COLO668 (cell line): ENCODE measurements around the gene XYLT1.
"Not testable (repeated sequence)": the region's sequence is repeated elsewhere in the genome, so short reads cannot be mapped to it uniquely, and the experiment has no call there.

Source experiments
- DNase-seq: peaks from one replicate; lab custom pipeline; 2025; ENCODE audit not compliant: unreplicated experiment; lab: John Stamatoyannopoulos, UW

Gene XYLT1

DNA sequence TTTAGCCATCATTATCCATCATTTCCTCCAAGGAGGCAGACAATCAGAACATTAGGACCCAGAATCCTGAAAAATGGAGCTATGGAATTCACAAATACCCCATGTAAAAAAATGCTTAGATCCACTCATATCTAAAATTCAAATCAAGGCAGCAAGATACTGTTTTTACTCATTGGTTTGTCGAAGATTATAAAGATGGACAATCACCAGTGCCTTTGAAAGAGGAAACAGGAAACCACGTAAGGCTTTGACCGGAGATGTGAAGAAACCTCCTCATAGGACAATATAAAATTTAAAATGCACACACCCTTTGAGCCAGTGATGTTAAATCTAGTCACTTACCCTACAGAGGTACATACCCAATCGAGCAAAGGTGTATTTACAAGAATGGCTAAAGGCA lies 130.0 kb downstream of the XYLT1 start:
- DNase-seq, result no peak

DNA sequence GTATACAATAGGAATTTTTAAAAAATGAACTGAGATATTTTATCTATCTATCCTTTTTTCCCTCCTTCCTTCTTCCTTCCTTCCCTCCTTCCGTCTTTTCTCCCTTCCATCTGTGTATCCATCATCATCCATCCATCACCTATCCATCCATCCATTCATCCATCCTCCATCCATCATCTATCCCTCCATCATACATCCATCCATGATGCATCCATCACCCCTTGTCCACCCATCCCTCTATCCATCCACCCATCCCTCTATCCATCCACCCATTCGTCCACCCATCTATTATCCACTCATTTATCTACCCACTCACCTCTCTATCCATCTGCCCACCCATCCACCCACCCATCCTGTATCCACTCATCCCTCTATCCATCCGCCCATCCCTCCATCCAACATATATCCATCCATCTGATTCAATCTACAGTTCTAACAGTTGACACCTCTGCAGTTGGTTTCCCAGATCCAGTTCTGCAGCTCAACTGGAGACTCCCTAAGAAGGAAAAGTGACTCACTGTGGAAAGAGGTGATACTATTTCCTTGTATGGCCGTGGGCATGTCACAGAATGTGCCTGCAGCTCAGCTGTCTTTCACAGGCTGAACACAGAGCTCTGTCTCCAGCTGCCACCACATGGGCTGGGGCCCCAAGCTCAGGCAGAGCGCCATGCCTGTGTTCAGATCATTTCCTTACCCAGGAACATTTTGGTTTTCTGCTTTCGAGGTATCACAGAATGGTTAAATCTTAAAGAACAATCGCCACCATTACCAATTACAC lies 130.8 kb downstream of the XYLT1 start:
- DNase-seq, result no peak

DNA sequence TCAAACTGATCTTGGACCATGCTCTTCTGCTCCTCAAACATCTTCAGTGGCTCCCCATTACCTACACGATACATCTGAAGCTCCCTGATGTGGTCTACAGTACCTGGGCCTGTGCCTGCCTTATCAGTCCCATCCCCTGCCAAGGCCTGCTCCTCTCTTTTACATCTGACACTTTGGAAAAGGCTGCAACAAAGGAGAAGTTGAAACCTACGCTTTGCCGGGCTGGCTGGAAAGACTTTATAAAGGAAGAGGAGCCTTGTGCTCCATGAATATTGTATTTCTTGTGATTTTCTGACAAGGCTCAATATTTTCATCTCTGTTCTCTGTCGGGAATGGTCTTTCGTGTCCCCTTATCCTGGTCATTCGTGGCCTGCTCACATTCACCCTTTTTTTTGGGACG lies 132.5 kb downstream of the XYLT1 start:
- DNase-seq, result no peak

GRCh38 chr16:17336530-17336900 lies 134.2 kb downstream of the XYLT1 start:
- DNase-seq, result no peak

GRCh38 chr16:17335826-17336529 lies 134.8 kb downstream of the XYLT1 start:
- DNase-seq, result no peak

DNA sequence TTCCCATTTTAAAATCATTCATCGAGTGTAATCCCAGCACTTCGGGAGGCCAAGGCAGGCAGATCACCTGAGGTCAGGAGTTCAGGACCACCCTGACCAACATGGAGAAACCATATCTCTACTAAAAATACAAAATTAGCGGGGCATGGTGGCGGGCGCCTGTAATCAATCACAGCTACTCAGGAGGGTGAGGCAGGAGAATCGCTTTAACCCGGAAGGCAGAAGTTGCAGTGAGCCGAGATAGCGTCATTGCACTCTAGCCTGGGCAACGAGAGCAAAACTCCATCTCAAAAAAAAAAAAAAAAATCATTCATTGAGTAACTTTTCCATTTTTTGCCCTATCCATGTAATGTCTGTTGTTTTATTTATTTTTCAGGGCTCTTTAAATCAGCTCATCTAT lies 135.4 kb downstream of the XYLT1 start:
- DNase-seq, result not testable (repeated sequence)

DNA sequence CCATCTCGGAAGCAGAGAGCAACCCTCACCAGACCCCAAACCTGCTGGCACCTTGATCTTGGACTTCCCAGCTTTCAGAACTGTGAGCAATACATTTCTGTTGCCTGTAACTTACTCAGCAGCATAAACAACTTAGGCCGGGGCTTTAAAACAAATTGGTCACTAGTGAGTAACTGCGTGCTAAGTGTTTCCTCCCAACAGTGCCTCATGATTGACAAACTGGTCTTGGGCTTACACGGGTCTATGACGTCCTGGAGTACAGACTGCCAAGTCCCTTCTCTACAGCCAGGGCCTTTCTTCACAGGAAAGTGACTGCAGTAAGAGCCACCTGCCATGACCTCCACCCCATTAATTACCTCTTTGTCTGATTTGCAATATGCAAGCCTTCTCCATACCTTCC lies 136.7 kb downstream of the XYLT1 start:
- DNase-seq, result no peak

DNA sequence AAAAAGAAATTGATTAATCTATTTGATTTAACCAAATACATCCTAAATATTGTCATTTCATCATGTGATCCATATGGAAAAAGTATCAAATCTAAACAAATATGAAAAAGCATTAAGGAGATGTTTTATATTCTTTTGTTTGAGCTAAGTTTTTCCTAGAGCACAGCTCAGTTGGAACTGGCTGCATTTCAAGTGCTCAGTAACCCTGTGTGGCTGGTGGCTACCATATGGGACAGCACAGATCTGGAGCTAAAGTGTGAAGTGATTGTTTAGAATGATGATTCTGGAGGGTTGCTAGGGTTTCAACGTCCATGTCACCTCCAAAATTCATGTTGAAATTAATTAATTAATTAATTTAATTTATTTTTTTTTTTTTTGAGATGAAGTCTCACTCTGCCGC lies 137.5 kb downstream of the XYLT1 start:
- no peak for DNase-seq

DNA sequence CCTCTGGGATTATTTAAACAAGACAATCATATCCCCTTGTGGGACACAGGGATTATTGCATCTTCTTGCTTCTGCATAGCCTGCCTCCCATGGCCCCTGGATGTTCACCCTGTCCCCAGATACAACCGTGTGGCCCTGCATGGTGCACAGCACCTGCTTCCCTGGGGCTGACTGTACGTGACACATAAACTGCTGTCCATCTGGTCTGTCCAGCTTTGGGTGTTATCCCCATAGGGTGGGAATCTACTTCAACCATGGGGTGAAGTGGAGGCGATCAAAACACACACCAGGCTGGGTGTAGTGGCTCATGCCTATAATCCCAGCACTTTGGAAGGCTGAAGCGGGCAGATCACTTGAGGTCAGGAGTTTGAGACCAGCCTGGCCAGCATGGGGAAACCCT lies 138.8 kb downstream of the XYLT1 start:
- DNase-seq, result no peak

DNA sequence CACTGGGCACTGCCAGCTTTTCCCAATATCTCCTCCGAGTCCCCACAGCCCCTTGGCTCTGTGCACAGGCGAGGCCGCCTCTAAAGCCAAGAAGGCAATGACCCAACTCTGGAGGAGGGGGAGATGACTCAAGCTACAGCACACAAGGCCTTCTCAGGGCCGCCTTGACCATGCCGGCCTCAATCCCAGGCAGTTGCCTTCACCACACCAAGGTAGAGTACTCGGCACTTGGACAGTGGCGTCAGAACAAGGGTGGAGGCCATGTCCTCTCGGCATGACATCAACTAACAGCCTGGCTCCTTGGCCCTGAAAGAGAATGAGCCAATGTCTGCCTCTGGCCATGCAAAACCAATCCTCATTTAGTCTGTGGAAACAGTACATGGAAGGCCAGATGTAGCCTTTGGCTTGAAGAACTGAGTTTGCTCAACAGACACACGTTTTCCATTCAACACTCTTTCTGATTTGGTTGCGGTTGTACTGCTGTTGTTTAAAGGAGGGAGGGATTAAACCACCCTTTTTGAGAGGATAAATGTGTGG lies 139.6 kb downstream of the XYLT1 start:
- DNase-seq, result no peak

DNA sequence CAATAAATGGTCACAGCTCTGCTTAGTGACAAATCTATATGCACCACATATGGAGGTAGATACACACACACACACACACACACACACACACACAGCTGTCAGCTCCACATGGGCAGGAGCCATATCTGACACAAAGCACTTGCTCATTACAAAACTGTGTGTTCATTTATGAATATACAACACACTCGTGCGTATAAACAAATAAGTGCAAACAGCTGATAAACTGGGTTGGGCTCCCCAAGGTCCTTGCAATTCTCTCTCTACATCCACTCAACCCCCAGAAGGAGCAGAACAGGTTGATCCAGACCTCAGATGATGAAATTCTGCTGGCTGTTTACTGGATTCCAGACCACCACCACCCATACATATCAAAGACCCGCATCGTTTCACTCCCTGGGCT lies 140.7 kb downstream of the XYLT1 start:
- no peak for DNase-seq

- no peak for DNase-seq
Observed at GRCh38 chr16:17329391-17329790, 141.4 kb downstream of the XYLT1 start.

DNA sequence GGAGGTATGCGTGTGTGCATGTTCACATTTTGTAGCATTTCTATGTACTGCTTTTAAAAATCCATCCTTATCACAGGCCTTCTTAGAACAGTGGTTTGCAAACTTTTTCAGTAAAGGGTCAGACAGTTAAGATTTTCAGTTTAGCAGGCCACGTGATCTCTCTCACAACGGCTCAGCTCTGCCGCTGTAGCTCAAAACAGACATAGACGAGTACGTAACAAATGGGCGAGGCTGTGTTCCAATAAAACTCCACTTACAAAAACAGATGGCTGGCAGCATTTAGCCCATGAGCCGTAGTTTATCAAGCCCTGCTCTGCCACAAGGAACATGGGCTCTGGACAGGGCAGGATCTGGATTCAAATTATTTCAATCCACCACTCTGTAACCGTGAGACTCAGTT lies 141.8 kb downstream of the XYLT1 start:
- DNase-seq, result no peak

DNA sequence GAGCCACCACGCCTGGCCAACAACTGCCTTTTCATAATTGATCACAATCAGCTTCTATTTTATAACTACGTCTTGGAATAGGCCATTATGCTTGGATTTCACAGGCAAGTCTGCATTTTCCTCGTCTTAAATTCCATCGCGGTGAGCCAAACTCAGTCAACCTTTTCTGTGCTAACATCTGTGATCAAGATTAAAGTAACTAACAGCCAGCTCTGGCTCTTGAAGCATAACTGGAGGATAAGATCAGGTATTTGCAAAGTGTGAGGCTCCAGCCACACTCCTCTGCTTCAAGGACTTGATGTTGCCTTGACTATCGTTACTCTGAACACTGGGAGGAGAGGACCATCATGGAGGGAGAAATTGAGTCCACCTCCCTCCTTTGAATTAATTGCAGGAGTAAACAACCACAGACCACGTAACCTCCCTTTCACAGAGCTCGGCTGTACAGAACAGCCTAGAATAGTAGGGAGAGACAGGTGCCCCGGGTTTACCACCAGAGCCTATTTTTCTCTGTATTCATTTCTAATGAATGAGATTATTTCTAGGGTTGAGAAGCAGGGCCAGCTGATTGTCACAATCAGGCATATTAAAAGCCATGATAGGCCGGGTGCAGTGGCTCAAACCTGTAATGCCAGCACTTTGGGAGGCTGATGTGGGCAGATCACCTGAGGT lies 143.0 kb downstream of the XYLT1 start:
- DNase-seq, result no peak

DNA sequence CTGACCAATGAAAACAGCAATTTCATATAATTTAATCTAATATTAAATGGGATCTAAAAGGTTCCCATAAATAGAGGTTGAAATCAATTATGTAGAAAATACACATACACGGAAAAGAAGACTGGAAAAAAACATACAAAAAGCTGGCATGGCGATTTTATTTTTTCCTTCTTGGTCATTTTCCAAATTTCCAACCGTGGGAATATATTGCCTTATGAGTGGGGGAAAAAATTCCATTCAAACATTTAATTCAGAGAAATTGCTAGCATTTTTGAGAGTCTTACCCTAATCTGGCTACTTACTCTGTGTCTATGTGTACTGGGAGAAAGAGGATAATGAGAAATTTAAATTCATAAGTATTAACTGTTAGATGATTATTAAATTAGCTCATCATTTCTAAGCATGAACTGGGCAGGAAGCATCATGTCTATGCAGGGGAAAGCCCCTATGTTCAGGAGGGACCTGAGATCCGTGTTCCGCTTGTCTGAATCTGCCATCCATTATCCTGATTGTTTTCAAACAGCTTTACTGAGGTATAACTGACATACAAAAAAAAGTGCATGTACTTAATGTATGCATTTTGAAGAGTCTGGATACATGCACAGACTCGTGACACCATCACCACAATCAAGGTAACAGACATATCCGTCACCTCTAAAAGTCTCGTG lies 145.2 kb downstream of the XYLT1 start:
- no peak for DNase-seq

DNA sequence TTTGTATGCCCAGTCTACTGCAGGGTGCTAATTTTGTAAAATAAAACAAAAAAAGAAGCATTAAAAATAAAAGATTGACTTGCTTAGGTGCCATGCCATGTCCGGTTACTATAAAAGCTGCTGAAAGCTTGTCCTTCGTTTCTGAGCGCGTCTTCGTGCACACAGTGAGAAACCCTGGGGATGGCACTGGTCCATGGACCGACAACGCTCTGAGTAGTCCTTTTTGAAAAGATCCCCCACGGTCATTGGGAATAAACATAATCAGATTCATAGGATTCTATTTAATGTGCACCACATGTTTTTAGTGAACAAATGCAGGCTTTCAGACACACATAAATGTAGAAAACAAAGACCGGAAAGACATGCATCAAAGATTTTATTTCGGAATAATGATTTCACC lies 146.3 kb downstream of the XYLT1 start:
- no peak for DNase-seq

- DNase-seq, result no peak
Observed at GRCh38 chr16:17323171-17323570, 147.6 kb downstream of the XYLT1 start.

DNA sequence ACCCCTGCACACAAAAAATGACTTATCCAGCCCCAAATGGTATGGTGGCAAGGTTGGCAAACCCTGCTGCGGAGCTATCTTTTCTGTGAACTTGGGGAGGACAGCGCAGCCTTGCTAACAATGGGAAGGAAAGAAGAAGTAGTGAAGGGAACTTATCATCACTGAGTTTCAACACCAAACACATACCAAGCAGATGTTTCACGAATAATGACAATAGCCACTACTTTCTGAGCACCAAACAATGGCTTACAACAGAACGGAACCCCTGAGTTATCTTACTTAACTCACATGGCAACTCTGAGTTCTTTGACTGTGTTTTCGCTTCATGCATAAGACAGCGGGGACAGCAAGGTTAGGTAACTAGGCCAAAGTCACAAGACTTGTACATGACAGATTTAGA lies 148.9 kb downstream of the XYLT1 start:
- DNase-seq, result no peak

DNA sequence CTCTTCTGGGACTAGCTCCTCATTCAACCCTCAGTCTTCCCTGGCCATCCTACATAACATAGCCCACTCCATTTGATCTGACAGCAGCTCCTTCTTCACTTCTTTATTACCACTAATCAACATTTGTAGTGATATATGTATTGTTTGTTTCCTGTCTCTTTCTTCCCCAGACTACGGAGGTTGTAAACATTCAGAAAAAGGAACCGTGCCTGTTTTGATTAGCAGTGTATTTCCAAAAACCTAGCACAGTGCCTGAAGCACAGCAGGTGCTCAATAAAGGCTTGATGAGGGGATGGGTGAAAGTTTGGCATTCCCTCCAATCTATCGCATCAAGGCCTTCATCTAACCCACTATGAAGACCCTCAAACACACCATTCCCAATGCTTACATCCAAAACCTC lies 150.8 kb downstream of the XYLT1 start:
- DNase-seq, result no peak

DNA sequence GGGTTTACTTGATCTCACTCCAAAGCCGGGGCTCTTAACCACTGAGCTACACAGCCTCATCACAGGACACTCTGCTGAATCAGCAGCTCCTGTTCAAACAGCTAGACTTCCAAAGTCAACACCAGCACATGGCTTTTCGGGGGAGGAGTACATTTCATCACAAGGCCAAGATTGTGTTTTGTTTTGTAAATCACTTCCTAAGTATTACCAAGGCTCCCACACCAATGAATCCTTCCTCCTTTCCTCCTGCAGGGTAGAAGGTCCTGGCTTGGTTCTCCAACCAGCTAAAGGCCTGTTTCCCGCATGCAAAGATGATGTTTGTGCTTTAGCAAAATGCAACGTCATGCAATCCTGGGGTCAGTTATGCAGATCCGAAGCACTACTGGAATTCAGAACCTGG lies 152.5 kb downstream of the XYLT1 start:
- no peak for DNase-seq

DNA sequence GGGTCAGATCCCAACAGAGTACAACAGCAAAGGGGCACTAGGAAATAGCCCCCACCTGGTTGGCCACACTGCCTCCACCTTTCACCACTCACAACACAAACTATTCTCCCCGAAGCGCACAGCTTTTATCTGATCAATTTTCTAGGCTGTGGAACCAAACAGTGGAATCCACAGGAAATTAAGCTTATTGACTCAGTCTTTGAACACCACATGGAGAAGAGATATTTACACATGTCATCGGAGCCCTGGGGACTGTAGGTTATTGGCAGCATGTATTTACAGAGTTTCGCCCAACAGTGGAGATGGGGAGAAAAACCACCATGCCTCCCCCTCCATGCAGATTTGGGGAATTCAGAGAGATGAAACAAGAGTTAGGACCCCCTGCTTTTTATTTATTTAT lies 154.8 kb downstream of the XYLT1 start:
- no peak for DNase-seq
